K562 (cell line): ENCODE measurements around the gene PYGB. TPM values are rescaled to one million over a fixed set of nuclear protein-coding genes. Genes with fewer than 3 reads are reported as not detected.

ENCODE experiments used
- ADNP ChIP-seq: fragments of 200-800 bp; sonication (Bioruptor generic); IDR thresholded peaks from 2 replicates; pipeline ENCODE4 v1.6.1; 2016; ENCODE audit warnings: missing genetic modification characterization, missing compliant biosample characterization
- CBX3 ChIP-seq, 2 experiments: IDR thresholded peaks; 1 replicate in 1 of 2; 2 replicates in 1 of 2; pipeline ENCODE4 v1.6.1; 2012; ENCODE audit warnings: inconsistent platforms in 2 of 2, low read length in 2 of 2, borderline replicate concordance in 1 of 2, control low read depth in 1 of 2
- CBX8 ChIP-seq: fragments of 200-600 bp; sonication (generic); IDR thresholded peaks from 2 replicates; pipeline ENCODE4 v1.6.1; 2012; ENCODE audit warnings: borderline replicate concordance, mixed run types, low read depth, mild to moderate bottlenecking, moderate library complexity, mixed read lengths, low read length, control low read depth, inconsistent platforms; ENCODE audit not compliant: poor library complexity, severe bottlenecking; ENCODE audit errors: extremely low read depth
- EP400 ChIP-seq: fragments of 450-650 bp; IDR thresholded peaks from 2 replicates; pipeline ENCODE4 v1.6.1; 2017; ENCODE audit warnings: antibody characterized with exemption, mild to moderate bottlenecking, moderate library complexity
- HDAC8 ChIP-seq: fragments of 450-650 bp; IDR thresholded peaks from 2 replicates; pipeline ENCODE4 v1.6.1; 2016; ENCODE audit warnings: mild to moderate bottlenecking, missing genetic modification characterization, moderate library complexity, missing compliant biosample characterization
- PURB ChIP-seq: sonication (generic); formaldehyde crosslinking; IDR thresholded peaks from 2 replicates; pipeline ENCODE4 v1.9.0; 2021; ENCODE audit warnings: low read depth, mild to moderate bottlenecking, missing genetic modification reagents
- STAT5A ChIP-seq: IDR thresholded peaks from 2 replicates; pipeline ENCODE4 v1.6.1; 2012; ENCODE audit warnings: low read length, inconsistent platforms, borderline replicate concordance
- TSC22D4 ChIP-seq: fragments of 450-650 bp; IDR thresholded peaks from 2 replicates; pipeline ENCODE4 v1.6.1; 2016; ENCODE audit warnings: missing genetic modification characterization, missing biosample characterization, control low read depth
- ZNF184 ChIP-seq: sonication (generic); formaldehyde crosslinking; IDR thresholded peaks from 2 replicates; pipeline ENCODE4 v1.5.0; 2020; ENCODE audit warnings: missing genetic modification reagents
- ZNF436 ChIP-seq: fragments of 250-450, 450-650 bp; sonication (Bioruptor Pico); formaldehyde crosslinking; IDR thresholded peaks from 2 replicates; pipeline ENCODE4 v1.7.0; 2020; ENCODE audit warnings: mild to moderate bottlenecking
- polyA plus RNA-seq, 8 experiments: library from polyadenylated mRNA; depleted of rRNA in 4 of 8; stranded (reverse) in 5 of 8; unstranded in 3 of 8; fragments of >200 nt; fragmentation: Nextera tagmentation in 2 of 8; fragmentation: Illumina TruSeq in 1 of 8; extraction: Ambion mirVana in 2 of 8; extraction: Trizol in 1 of 8; gene quantifications; 2 replicates each; pipeline versions ENCODE4 v1.2.1 to v1.2.3, GENCODE V29; 2011 to 2014; ENCODE audit warnings: inconsistent platforms in 1 of 8, missing spikeins in 1 of 8
- total RNA-seq, 7 experiments: library from RNA; depleted of rRNA in 6 of 7; stranded (reverse); fragments of >200 nt in 6 of 7; fragmentation: Illumina TruSeq in 2 of 7; extraction: Trizol in 2 of 7; gene quantifications; 2 replicates each; pipeline versions ENCODE4 v1.2.1 to v1.2.3, GENCODE V29; 2011 to 2021; ENCODE audit warnings: low replicate concordance in 1 of 7
- TF ChIP-seq, protein P1 (sequence below): sonication (generic); formaldehyde crosslinking; IDR thresholded peaks from 2 replicates; pipeline ENCODE4 v1.8.0; 2023; ENCODE audit warnings: mild to moderate bottlenecking, missing genetic modification reagents
- TF ChIP-seq, protein P2 (sequence below): fragments of 250-450 bp; sonication (Bioruptor Pico); IDR thresholded peaks from 2 replicates; pipeline ENCODE4 v1.4.0; 2020; ENCODE audit warnings: mild to moderate bottlenecking, moderate library complexity
- TF ChIP-seq, protein P3 (sequence below): fragments of 450-650 bp; IDR thresholded peaks from 2 replicates; pipeline ENCODE4 v1.6.1; 2016; ENCODE audit warnings: borderline replicate concordance

Gene PYGB
- total and polyA plus RNA-seq, 9 of the 15 experiments (the other 6 are each of a cell fraction or from before 2014, with no cell fraction given) = 0.34 to 18.0 (median 9.8) TPM

DNA sequence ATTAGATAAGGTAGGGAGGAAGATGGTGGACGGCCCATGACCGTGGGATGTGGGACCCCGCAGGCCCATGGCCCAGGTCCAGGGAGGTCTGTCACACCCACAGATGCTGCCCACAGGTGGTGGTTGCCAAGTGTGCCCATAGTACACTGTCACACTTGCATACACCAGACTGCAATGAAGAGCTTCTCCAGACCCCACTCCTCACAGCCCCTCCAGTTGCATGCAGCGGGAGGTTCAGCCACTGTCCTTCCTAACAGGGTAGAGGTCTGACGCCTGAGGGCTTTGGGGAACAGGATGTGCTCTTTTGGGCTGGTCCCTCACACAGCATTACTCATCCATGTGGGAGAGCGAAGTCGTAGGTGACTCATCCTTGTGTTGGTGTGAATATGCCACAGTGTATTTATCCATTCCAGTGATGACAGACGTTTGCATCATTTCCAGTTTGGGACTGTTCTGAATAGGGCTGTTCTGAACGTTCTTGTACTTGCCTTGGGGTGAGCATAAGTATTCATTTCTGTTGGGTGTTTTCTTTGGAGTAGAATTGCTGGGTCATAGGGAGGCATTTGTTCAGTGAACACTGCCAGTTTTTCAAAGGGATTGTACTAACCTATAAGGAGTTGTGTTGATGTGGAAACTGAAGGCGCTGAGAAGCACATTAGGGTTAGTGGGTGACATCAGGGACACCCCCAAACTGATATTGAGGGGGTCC is 10.1 kb upstream of the PYGB start (continued):
- TF ChIP-seq TSC22D4 = no peak
- 0 out of 2 replicates have a peak, but pooled peaks have one; percentile 28 for TF ChIP-seq STAT5A
- TF ChIP-seq PURB = no peak
- TF ChIP-seq, protein P1, sequence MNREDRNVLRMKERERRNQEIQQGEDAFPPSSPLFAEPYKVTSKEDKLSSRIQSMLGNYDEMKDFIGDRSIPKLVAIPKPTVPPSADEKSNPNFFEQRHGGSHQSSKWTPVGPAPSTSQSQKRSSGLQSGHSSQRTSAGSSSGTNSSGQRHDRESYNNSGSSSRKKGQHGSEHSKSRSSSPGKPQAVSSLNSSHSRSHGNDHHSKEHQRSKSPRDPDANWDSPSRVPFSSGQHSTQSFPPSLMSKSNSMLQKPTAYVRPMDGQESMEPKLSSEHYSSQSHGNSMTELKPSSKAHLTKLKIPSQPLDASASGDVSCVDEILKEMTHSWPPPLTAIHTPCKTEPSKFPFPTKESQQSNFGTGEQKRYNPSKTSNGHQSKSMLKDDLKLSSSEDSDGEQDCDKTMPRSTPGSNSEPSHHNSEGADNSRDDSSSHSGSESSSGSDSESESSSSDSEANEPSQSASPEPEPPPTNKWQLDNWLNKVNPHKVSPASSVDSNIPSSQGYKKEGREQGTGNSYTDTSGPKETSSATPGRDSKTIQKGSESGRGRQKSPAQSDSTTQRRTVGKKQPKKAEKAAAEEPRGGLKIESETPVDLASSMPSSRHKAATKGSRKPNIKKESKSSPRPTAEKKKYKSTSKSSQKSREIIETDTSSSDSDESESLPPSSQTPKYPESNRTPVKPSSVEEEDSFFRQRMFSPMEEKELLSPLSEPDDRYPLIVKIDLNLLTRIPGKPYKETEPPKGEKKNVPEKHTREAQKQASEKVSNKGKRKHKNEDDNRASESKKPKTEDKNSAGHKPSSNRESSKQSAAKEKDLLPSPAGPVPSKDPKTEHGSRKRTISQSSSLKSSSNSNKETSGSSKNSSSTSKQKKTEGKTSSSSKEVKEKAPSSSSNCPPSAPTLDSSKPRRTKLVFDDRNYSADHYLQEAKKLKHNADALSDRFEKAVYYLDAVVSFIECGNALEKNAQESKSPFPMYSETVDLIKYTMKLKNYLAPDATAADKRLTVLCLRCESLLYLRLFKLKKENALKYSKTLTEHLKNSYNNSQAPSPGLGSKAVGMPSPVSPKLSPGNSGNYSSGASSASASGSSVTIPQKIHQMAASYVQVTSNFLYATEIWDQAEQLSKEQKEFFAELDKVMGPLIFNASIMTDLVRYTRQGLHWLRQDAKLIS (CRISPR knock-in tag) = no peak
- TF ChIP-seq CBX8 = no peak
- TF ChIP-seq ZNF184 (CRISPR knock-in tag) = no peak
- 0 out of 3 replicates have a peak, but pooled peaks of 1 of the 2 experiments have one; percentile 35 for TF ChIP-seq CBX3 (IDR thresholded peaks at IDR 0.05; ENCODE audit: borderline replicate concordance in 1 of 2, low read length in 2 of 2)
- TF ChIP-seq EP400 = peak; percentile 82
- no peak for TF ChIP-seq ZNF436 (CRISPR knock-in tag)
- no peak for TF ChIP-seq ADNP (tag)
- TF ChIP-seq HDAC8 = peak; percentile 86
- TF ChIP-seq, protein P2, sequence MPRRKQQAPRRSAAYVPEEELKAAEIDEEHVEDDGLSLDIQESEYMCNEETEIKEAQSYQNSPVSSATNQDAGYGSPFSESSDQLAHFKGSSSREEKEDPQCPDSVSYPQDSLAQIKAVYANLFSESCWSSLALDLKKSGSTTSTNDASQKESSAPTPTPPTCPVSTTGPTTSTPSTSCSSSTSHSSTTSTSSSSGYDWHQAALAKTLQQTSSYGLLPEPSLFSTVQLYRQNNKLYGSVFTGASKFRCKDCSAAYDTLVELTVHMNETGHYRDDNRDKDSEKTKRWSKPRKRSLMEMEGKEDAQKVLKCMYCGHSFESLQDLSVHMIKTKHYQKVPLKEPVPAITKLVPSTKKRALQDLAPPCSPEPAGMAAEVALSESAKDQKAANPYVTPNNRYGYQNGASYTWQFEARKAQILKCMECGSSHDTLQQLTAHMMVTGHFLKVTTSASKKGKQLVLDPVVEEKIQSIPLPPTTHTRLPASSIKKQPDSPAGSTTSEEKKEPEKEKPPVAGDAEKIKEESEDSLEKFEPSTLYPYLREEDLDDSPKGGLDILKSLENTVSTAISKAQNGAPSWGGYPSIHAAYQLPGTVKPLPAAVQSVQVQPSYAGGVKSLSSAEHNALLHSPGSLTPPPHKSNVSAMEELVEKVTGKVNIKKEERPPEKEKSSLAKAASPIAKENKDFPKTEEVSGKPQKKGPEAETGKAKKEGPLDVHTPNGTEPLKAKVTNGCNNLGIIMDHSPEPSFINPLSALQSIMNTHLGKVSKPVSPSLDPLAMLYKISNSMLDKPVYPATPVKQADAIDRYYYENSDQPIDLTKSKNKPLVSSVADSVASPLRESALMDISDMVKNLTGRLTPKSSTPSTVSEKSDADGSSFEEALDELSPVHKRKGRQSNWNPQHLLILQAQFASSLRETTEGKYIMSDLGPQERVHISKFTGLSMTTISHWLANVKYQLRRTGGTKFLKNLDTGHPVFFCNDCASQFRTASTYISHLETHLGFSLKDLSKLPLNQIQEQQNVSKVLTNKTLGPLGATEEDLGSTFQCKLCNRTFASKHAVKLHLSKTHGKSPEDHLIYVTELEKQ = no peak
- TF ChIP-seq, protein P3, sequence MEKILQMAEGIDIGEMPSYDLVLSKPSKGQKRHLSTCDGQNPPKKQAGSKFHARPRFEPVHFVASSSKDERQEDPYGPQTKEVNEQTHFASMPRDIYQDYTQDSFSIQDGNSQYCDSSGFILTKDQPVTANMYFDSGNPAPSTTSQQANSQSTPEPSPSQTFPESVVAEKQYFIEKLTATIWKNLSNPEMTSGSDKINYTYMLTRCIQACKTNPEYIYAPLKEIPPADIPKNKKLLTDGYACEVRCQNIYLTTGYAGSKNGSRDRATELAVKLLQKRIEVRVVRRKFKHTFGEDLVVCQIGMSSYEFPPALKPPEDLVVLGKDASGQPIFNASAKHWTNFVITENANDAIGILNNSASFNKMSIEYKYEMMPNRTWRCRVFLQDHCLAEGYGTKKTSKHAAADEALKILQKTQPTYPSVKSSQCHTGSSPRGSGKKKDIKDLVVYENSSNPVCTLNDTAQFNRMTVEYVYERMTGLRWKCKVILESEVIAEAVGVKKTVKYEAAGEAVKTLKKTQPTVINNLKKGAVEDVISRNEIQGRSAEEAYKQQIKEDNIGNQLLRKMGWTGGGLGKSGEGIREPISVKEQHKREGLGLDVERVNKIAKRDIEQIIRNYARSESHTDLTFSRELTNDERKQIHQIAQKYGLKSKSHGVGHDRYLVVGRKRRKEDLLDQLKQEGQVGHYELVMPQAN = no peak
